Keratinocyte (primary cell): ENCODE measurements around the gene VRK3. TPM values are rescaled to one million over a fixed set of nuclear protein-coding genes. Genes with fewer than 3 reads are reported as not detected.

Source experiments
- DNase-seq: peaks from one replicate; pipeline ENCODE4 v3.0.0-alpha.2; 2011; ENCODE audit warnings: low read depth, missing footprints, low spot score
- FAIRE-seq: peaks from 2 replicates; lab custom pipeline; 2011; peaks lifted over from hg19 to GRCh38; lab: Jason Lieb, UNC
- H2AFZ ChIP-seq: 2 replicates; pipeline ENCODE4 v1.6.0; 2012; ENCODE audit warnings: low read length, control low read depth, inconsistent platforms; ENCODE audit not compliant: control insufficient read depth
- H3K27ac ChIP-seq: 2 replicates; pipeline ENCODE4 v1.5.1; 2011; ENCODE audit warnings: low read length; ENCODE audit not compliant: control insufficient read depth, insufficient read depth
- H3K27me3 ChIP-seq: 3 replicates; pipeline ENCODE4 v1.6.0; 2011; ENCODE audit warnings: low read length; ENCODE audit not compliant: control insufficient read depth, insufficient read depth; ENCODE audit errors: extremely low read depth
- H3K36me3 ChIP-seq, 2 experiments: 2 replicates in 1 of 2; 3 replicates in 1 of 2; pipeline ENCODE4 v1.5.1; 2011; ENCODE audit warnings: low read length in 2 of 2, mild to moderate bottlenecking in 1 of 2; ENCODE audit not compliant: control insufficient read depth in 2 of 2, insufficient read depth in 2 of 2; ENCODE audit errors: extremely low read depth in 1 of 2
- H3K4me1 ChIP-seq: 3 replicates; pipeline ENCODE4 v1.5.1; 2011; ENCODE audit warnings: low read length; ENCODE audit not compliant: control insufficient read depth, insufficient read depth; ENCODE audit errors: extremely low read depth
- H3K4me2 ChIP-seq: 3 replicates; pipeline ENCODE4 v1.6.0; 2011; ENCODE audit warnings: low read depth, low read length; ENCODE audit not compliant: control insufficient read depth, insufficient read depth; ENCODE audit errors: extremely low read depth
- H3K4me3 ChIP-seq, 3 experiments: fragments of 200-600 bp in 1 of 3; sonication (generic) in 1 of 3; 2 replicates in 2 of 3; 3 replicates in 1 of 3; pipeline ENCODE4 v1.5.1; 2011 to 2016; ENCODE audit warnings: low read length in 3 of 3, mild to moderate bottlenecking in 3 of 3, control low read depth in 2 of 3, inconsistent platforms in 1 of 3, low read depth in 1 of 3, mixed read lengths in 1 of 3, mixed run types in 1 of 3, moderate library complexity in 1 of 3; ENCODE audit not compliant: control insufficient read depth in 2 of 3, insufficient read depth in 2 of 3; ENCODE audit errors: extremely low read depth in 1 of 3
- H3K79me2 ChIP-seq: 2 replicates; pipeline ENCODE4 v1.6.0; 2012; ENCODE audit warnings: low read length; ENCODE audit not compliant: control insufficient read depth, insufficient read depth
- H3K9ac ChIP-seq: 3 replicates; pipeline ENCODE4 v1.6.0; 2011; ENCODE audit warnings: low read length; ENCODE audit not compliant: control insufficient read depth, insufficient read depth; ENCODE audit errors: extremely low read depth
- H3K9me1 ChIP-seq: 3 replicates; pipeline ENCODE4 v1.6.0; 2011; ENCODE audit warnings: low read length; ENCODE audit not compliant: control insufficient read depth, insufficient read depth; ENCODE audit errors: extremely low read depth
- H3K9me3 ChIP-seq: 2 replicates; pipeline ENCODE4 v1.5.1; 2012; ENCODE audit warnings: low read depth, low read length; ENCODE audit not compliant: control insufficient read depth
- H4K20me1 ChIP-seq: 3 replicates; pipeline ENCODE4 v1.6.0; 2011; ENCODE audit warnings: low read length; ENCODE audit not compliant: control insufficient read depth, insufficient read depth; ENCODE audit errors: extremely low read depth
- EZH2 ChIP-seq: IDR thresholded peaks from one replicate; pipeline ENCODE4 v1.6.1; 2012; ENCODE audit warnings: inconsistent platforms, mild to moderate bottlenecking, low read length, moderate library complexity
- dilution Hi-C: fragments of 300-500 bp; cut with MboI; formaldehyde crosslinking; loops from one replicate; pipeline ENCODE4 v1.7.0; 2020; ENCODE audit warnings: low sequenced_read_pairs; ENCODE audit not compliant: extremely low pct_ligation_motif_present
- polyA plus RNA-seq, 5 experiments: library from polyadenylated mRNA; depleted of rRNA in 3 of 5; stranded (reverse) in 3 of 5; stranded (forward) in 1 of 5; unstranded in 1 of 5; fragments of >200 nt; gene quantifications; 1 replicate in 1 of 5; 2 replicates in 3 of 5; 3 replicates in 1 of 5; pipeline versions ENCODE4 v1.2.1 to v1.2.3, GENCODE V29; 2011 to 2012; ENCODE audit warnings: missing spikeins in 2 of 5, low read depth in 1 of 5, low replicate concordance in 1 of 5
- TF ChIP-seq, protein P1 (sequence below), 3 experiments: IDR thresholded peaks in 1 of 3; conservative IDR thresholded peaks in 1 of 3; optimal IDR thresholded peaks in 1 of 3; 2 replicates in 2 of 3; 3 replicates in 1 of 3; pipeline versions ENCODE3 to v1.5.1; 2011; ENCODE audit warnings: low read length in 3 of 3, mild to moderate bottlenecking in 3 of 3, moderate library complexity in 2 of 3, control low read depth in 1 of 3, inconsistent platforms in 1 of 3; ENCODE audit not compliant: insufficient read depth in 2 of 3; ENCODE audit errors: extremely low read depth in 1 of 3

VRK3 gene
- polyA plus RNA-seq, 1 donor (not counting 4 experiments of a cell fraction or from before 2014, with no cell fraction given): 15.6 TPM

GRCh38 chr19:49931293-49932040 lies 93.7 kb downstream of the VRK3 start:
- Histone ChIP-seq H3K4me2 (no peak overlapping the region), H3K4me3 (no peak overlapping the region), H3K36me3 (peaks cover 5 to 14% of the 10 kb centered on the region in 2 experiments), H3K9me3 (no peaks in the 10 kb centered on the region), H3K27me3 (no peaks in the 10 kb centered on the region), H2AFZ (no peak overlapping the region), H3K9me1 (peaks cover 2% of the 10 kb centered on the region), H3K79me2 (peaks cover 27% of the 10 kb centered on the region), H3K9ac (no peak overlapping the region), H4K20me1 (no peaks in the 10 kb centered on the region), H3K27ac (peak overlapping the region; percentile 13), H3K4me1 (peaks cover 22% of the 10 kb centered on the region)
- TF ChIP-seq, protein P1, sequence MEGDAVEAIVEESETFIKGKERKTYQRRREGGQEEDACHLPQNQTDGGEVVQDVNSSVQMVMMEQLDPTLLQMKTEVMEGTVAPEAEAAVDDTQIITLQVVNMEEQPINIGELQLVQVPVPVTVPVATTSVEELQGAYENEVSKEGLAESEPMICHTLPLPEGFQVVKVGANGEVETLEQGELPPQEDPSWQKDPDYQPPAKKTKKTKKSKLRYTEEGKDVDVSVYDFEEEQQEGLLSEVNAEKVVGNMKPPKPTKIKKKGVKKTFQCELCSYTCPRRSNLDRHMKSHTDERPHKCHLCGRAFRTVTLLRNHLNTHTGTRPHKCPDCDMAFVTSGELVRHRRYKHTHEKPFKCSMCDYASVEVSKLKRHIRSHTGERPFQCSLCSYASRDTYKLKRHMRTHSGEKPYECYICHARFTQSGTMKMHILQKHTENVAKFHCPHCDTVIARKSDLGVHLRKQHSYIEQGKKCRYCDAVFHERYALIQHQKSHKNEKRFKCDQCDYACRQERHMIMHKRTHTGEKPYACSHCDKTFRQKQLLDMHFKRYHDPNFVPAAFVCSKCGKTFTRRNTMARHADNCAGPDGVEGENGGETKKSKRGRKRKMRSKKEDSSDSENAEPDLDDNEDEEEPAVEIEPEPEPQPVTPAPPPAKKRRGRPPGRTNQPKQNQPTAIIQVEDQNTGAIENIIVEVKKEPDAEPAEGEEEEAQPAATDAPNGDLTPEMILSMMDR (optimal IDR thresholded peaks at IDR 0.05 in 1 of 3, IDR thresholded peaks at IDR 0.05 in 1 of 3, conservative IDR thresholded peaks at IDR 0.05 in 1 of 3; ENCODE audit: extremely low read depth in 1 of 3, insufficient read depth in 2 of 3, low read length in 3 of 3): no peak
- TF ChIP-seq EZH2: no peak
- no peak for DNase-seq
- FAIRE-seq: no peak
- dilution Hi-C loops: no loop called here

- peaks cover under 1% of the 10 kb centered on the region for H4K20me1 ChIP-seq
- no peaks in the 10 kb centered on the region for H3K9me3 ChIP-seq
- peaks cover 22% of the 10 kb centered on the region for H3K4me1 ChIP-seq
- no peak for FAIRE-seq
- H3K79me2 ChIP-seq: peaks cover 33% of the 10 kb centered on the region
- H3K9ac ChIP-seq: no peak overlapping the region
- H2AFZ ChIP-seq: no peak overlapping the region
- H3K27me3 ChIP-seq: no peaks in the 10 kb centered on the region
- no peak for DNase-seq
- H3K27ac ChIP-seq: no peak overlapping the region
- H3K4me2 ChIP-seq: peak overlapping the region; percentile 88
- no peak for TF ChIP-seq EZH2
- TF ChIP-seq, protein P1 (optimal IDR thresholded peaks at IDR 0.05 in 1 of 3, IDR thresholded peaks at IDR 0.05 in 1 of 3, conservative IDR thresholded peaks at IDR 0.05 in 1 of 3; ENCODE audit: extremely low read depth in 1 of 3, insufficient read depth in 2 of 3, low read length in 3 of 3): no peak
- peak overlapping the region in 2 of 3 experiments; percentile 52 to 93 for H3K4me3 ChIP-seq
- H3K9me1 ChIP-seq: peaks cover 2% of the 10 kb centered on the region
- H3K36me3 ChIP-seq: peaks cover 5 to 19% of the 10 kb centered on the region in 2 experiments
- dilution Hi-C loops: no loop called here
Measured at GRCh38 chr19:49930483-49931011, 94.6 kb downstream of the VRK3 start.
